ENCODE results near the gene ASH1L. TPM values are rescaled to one million over a fixed set of nuclear protein-coding genes. Genes with fewer than 3 reads are reported as not detected.

Gene ASH1L
- total and polyA plus RNA-seq, 2 donors (not counting 3 experiments of a cell fraction or from before 2014, with no cell fraction given), result 11.6 to 29.2 TPM

DNA sequence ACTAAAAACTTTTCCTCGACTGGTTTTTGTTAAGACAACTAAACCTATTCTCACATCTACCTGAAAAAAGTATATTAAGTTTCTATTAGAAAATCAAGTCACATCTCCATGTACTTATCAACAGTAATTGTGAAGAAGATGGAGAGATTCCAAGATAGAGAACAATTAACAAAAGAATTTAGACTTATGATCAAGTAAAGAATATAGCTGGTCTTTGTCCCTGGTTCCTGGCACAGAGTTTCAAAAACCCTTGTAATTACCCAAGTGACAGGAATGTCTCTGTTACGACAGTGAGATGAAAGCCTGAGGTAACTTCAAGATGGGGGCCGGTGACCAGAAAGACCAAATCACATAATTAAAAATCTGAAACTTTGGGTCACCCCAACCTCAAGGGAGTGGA, 91.6 kb downstream of the ASH1L start:
- dilution Hi-C loops (cut with MboI; ENCODE audit: extremely low pct_ligation_motif_present, low sequenced_read_pairs), result no loop called here

More for the DNA sequence above, 91.6 kb downstream of the ASH1L start:
- no peak overlapping the region for H2AFZ ChIP-seq (ENCODE audit: low read depth, low read length)
- H3K4me3 ChIP-seq (replicated peaks in 1 of 3; ENCODE audit: insufficient read depth in 1 of 3, low read depth in 1 of 3, low read length in 3 of 3), result no peak overlapping the region
- H3K4me2 ChIP-seq (ENCODE audit: insufficient read depth, low read length), result no peak overlapping the region
- no peaks in the 10 kb centered on the region for H3K27me3 ChIP-seq (ENCODE audit: control insufficient read depth in 2 of 2, insufficient read depth in 2 of 2, low read length in 2 of 2)
- CTCF ChIA-PET, result no interaction called here
- H4K20me1 ChIP-seq (replicated peaks; ENCODE audit: control insufficient read depth, extremely low read depth, insufficient read depth, low read length), result no peaks in the 10 kb centered on the region
- TF ChIP-seq CTCF (IDR thresholded peaks at IDR 0.05; ENCODE audit: extremely low read depth in 1 of 2, insufficient read depth in 1 of 2, low read depth in 1 of 2, low read length in 2 of 2) (no peak), GATA2 (IDR thresholded peaks at IDR 0.05; ENCODE audit: insufficient read depth, insufficient read length, low read depth, low read length) (no peak), POLR2AphosphoS5 (IDR thresholded peaks at IDR 0.05; ENCODE audit: insufficient read depth, low read depth, low read length) (no peak), FOS (IDR thresholded peaks at IDR 0.05; ENCODE audit: borderline replicate concordance, insufficient read depth, low read length) (no peak), EZH2 (IDR thresholded peaks at IDR 0.05; ENCODE audit: borderline replicate concordance, low read depth, low read length, severe bottlenecking) (no peak), MYC (IDR thresholded peaks at IDR 0.05; ENCODE audit: low read depth, low read length) (no peak), JUN (IDR thresholded peaks at IDR 0.05; ENCODE audit: borderline replicate concordance, insufficient read depth, insufficient read length, low read depth) (no peak), POLR2A (IDR thresholded peaks at IDR 0.05; ENCODE audit: low read depth, low read length) (no peak)
- TF ChIP-seq, protein P1, sequence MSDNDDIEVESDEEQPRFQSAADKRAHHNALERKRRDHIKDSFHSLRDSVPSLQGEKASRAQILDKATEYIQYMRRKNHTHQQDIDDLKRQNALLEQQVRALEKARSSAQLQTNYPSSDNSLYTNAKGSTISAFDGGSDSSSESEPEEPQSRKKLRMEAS (IDR thresholded peaks at IDR 0.05; ENCODE audit: insufficient read depth, insufficient read length), result no peak
- H3K4me1 ChIP-seq (ENCODE audit: control insufficient read depth, extremely low read depth, insufficient read depth, low read length), result peaks cover 3% of the 10 kb centered on the region
- no peak overlapping the region for H3K27ac ChIP-seq (ENCODE audit: insufficient read depth, low read depth, low read length)
- no peaks in the 10 kb centered on the region for H3K36me3 ChIP-seq (ENCODE audit: control insufficient read depth in 2 of 2, extremely low read depth in 1 of 2, insufficient read depth in 2 of 2, low read length in 2 of 2)
- no peaks in the 10 kb centered on the region for H3K9me1 ChIP-seq (replicated peaks; ENCODE audit: control insufficient read depth, extremely low read depth, insufficient read depth, low read length)
- H3K9ac ChIP-seq (replicated peaks; ENCODE audit: extremely low read depth, insufficient read depth, low read length), result no peak overlapping the region
- no TSS peak for BruUV-seq (replicated peaks)
- no peaks in the 10 kb centered on the region for H3K9me3 ChIP-seq (replicated peaks; ENCODE audit: control insufficient read depth, insufficient read depth, low read length)
- POLR2A ChIA-PET, result no interaction called here
- FAIRE-seq, result no peak
- no peak for DNase-seq (ENCODE audit: low read depth, low spot score)
- intact Hi-C loops (cut with micrococcal nuclease), result no loop called here
- peaks cover 3% of the 10 kb centered on the region for H3K79me2 ChIP-seq (ENCODE audit: control insufficient read depth, insufficient read depth, low read length)

All from endothelial cell of umbilical vein (primary cell).